K562 (cell line): Measurements from ENCODE around the gene NPM1. TPM values are rescaled to one million over a fixed set of nuclear protein-coding genes. Genes with fewer than 3 reads are reported as not detected.

Source experiments
- ATAC-seq: fragments of 200-7000 bp; cut with Tn5 transposase; 3 replicates; pipeline ENCODE4 v1.9.1; 2020; ENCODE audit warnings: moderate library complexity
- BruUV-seq: library from RNA; stranded (reverse); fragments of 400-500 nt; replicated peaks from 2 replicates; lab custom pipeline; 2021; lab: Mats Ljungman, UMichigan
- CTCF ChIA-PET: fragments of 300-600 bp; formaldehyde crosslinking; extraction: SDS; loops from one replicate; lab custom pipeline; 2021; ENCODE audit warnings: low intra/inter-chr PET ratio; lab: Yijun Ruan, JAX
- POLR2A ChIA-PET: fragments of 300-600, 350-650 bp; sonication (Branson Sonifier 250); formaldehyde crosslinking; extraction: SDS; loops from one replicate; lab custom pipeline; 2021; ENCODE audit warnings: antibody characterized with exemption, inconsistent platforms; lab: Yijun Ruan, JAX
- DNase-seq, 4 experiments: peaks; one replicate each; pipeline versions ENCODE4 v3.0.0 to v3.0.0-alpha.2; 2011 to 2018; ENCODE audit warnings: low spot score in 3 of 4, mixed read lengths in 3 of 4; ENCODE audit errors: extremely low read depth in 1 of 4
- FAIRE-seq: peaks from 2 replicates; lab custom pipeline; 2011; peaks lifted over from hg19 to GRCh38; lab: Jason Lieb, UNC
- H2AFZ ChIP-seq: 2 replicates; pipeline ENCODE4 v1.6.0; 2011; ENCODE audit warnings: low read depth, low read length, control low read depth, inconsistent platforms
- H3K27ac ChIP-seq: fragments of 200-600 bp; 3 replicates; pipeline ENCODE4 v1.8.0; 2011; ENCODE audit warnings: low read depth, mild to moderate bottlenecking, control low read depth, inconsistent platforms, low read length, moderate library complexity, mixed read lengths; ENCODE audit errors: extremely low read depth
- H3K27me3 ChIP-seq, 2 experiments: fragments of 300-600 bp in 1 of 2; 2 replicates in 1 of 2; 3 replicates in 1 of 2; pipeline versions ENCODE4 v1.6.0 to v1.8.0; 2011; ENCODE audit warnings: inconsistent platforms in 2 of 2, low read length in 2 of 2, mild to moderate bottlenecking in 1 of 2, mixed read lengths in 1 of 2, moderate library complexity in 1 of 2; ENCODE audit not compliant: control insufficient read depth in 2 of 2, insufficient read depth in 2 of 2
- H3K36me3 ChIP-seq: fragments of 300-600 bp; 3 replicates; pipeline ENCODE4 v1.8.0; 2011; ENCODE audit warnings: mild to moderate bottlenecking, low read length, inconsistent platforms; ENCODE audit not compliant: control insufficient read depth, insufficient read depth
- H3K4me1 ChIP-seq, 2 experiments: fragments of 200-600 bp in 1 of 2; replicated peaks in 1 of 2; 2 replicates in 1 of 2; 3 replicates in 1 of 2; pipeline versions ENCODE4 v1.5.1 to v1.8.0; 2011; ENCODE audit warnings: inconsistent platforms in 2 of 2, low read length in 2 of 2, mild to moderate bottlenecking in 1 of 2, mixed read lengths in 1 of 2, moderate library complexity in 1 of 2; ENCODE audit not compliant: control insufficient read depth in 2 of 2, insufficient read depth in 2 of 2
- H3K4me2 ChIP-seq: 2 replicates; pipeline ENCODE4 v1.6.1; 2011; ENCODE audit warnings: low read length, control low read depth, inconsistent platforms, mixed read lengths; ENCODE audit not compliant: insufficient read depth
- H3K4me3 ChIP-seq: fragments of 200-600 bp; sonication (generic), shearing (Covaris generic); 2 replicates; pipeline ENCODE4 v1.5.1; 2016; ENCODE audit warnings: control low read depth, inconsistent platforms
- H3K79me2 ChIP-seq: fragments of 200-600 bp; 3 replicates; pipeline ENCODE4 v1.8.0; 2011; ENCODE audit warnings: low read length, inconsistent platforms; ENCODE audit not compliant: control insufficient read depth, insufficient read depth
- H3K9ac ChIP-seq, 2 experiments: 2 replicates each; pipeline versions ENCODE4 v1.6.0 to v1.6.1; 2011; ENCODE audit warnings: low read depth in 2 of 2, low read length in 2 of 2, control low read depth in 1 of 2, inconsistent platforms in 1 of 2, mild to moderate bottlenecking in 1 of 2, mixed read lengths in 1 of 2; ENCODE audit not compliant: insufficient read depth in 1 of 2
- H3K9me1 ChIP-seq: one replicate; pipeline ENCODE4 v1.6.0; 2011; ENCODE audit warnings: inconsistent platforms, mild to moderate bottlenecking, low read length, moderate library complexity; ENCODE audit not compliant: control insufficient read depth, insufficient read depth
- H3K9me3 ChIP-seq: replicated peaks from 2 replicates; pipeline ENCODE4 v1.5.1; 2011; ENCODE audit warnings: low read depth, low read length, inconsistent platforms; ENCODE audit not compliant: control insufficient read depth, insufficient read depth
- H4K20me1 ChIP-seq: replicated peaks from 2 replicates; pipeline ENCODE4 v1.6.1; 2011; ENCODE audit warnings: low read length, inconsistent platforms, mixed read lengths; ENCODE audit not compliant: control insufficient read depth, insufficient read depth
- BACH1 ChIP-seq: fragments of 200-800 bp; sonication (Bioruptor generic); IDR thresholded peaks from 2 replicates; pipeline ENCODE4 v1.6.1; 2016; ENCODE audit warnings: missing genetic modification characterization, missing compliant biosample characterization
- CHD2 ChIP-seq: IDR thresholded peaks from 2 replicates; pipeline ENCODE4 v1.6.1; 2011; ENCODE audit warnings: low read depth, low read length
- RCOR1 ChIP-seq, 2 experiments: IDR thresholded peaks; 2 replicates each; pipeline ENCODE4 v1.6.1; 2012; ENCODE audit warnings: low read depth in 2 of 2, low read length in 2 of 2, borderline replicate concordance in 1 of 2, improper control_type of control experiment in 1 of 2
- SP2 ChIP-seq: IDR thresholded peaks from 2 replicates; pipeline ENCODE4 v1.6.1; 2011; ENCODE audit warnings: mild to moderate bottlenecking, low read depth, low read length, moderate library complexity; ENCODE audit not compliant: poor library complexity, severe bottlenecking; ENCODE audit errors: extremely low read depth
- ZNF707 ChIP-seq: fragments of 250-450 bp; sonication (Bioruptor Pico); conservative IDR thresholded peaks from 2 replicates; pipeline ENCODE4 v1.8.0; 2022; ENCODE audit warnings: inconsistent platforms, mild to moderate bottlenecking, moderate library complexity
- in situ Hi-C: fragments of 300-500 bp; cut with MboI; formaldehyde crosslinking; loops from 4 replicates; pipeline ENCODE4 v1.15.0; 2018; ENCODE audit warnings: inconsistent platforms, mixed read lengths
- intact Hi-C: fragments of 100-400 bp; cut with micrococcal nuclease; formaldehyde crosslinking; loops from 2 replicates; pipeline ENCODE4 v1.14.2; 2022
- polyA plus RNA-seq, 8 experiments: library from polyadenylated mRNA; depleted of rRNA in 4 of 8; stranded (reverse) in 5 of 8; unstranded in 3 of 8; fragments of >200 nt; fragmentation: Nextera tagmentation in 2 of 8; fragmentation: Illumina TruSeq in 1 of 8; extraction: Ambion mirVana in 2 of 8; extraction: Trizol in 1 of 8; gene quantifications; 2 replicates each; pipeline versions ENCODE4 v1.2.1 to v1.2.3, GENCODE V29; 2011 to 2014; ENCODE audit warnings: inconsistent platforms in 1 of 8, missing spikeins in 1 of 8
- total RNA-seq, 7 experiments: library from RNA; depleted of rRNA in 6 of 7; stranded (reverse); fragments of >200 nt in 6 of 7; fragmentation: Illumina TruSeq in 2 of 7; extraction: Trizol in 2 of 7; gene quantifications; 2 replicates each; pipeline versions ENCODE4 v1.2.1 to v1.2.3, GENCODE V29; 2011 to 2021; ENCODE audit warnings: low replicate concordance in 1 of 7
- TF ChIP-seq, protein P1 (sequence below): fragments of 250-450 bp; sonication (Bioruptor Pico); IDR thresholded peaks from 2 replicates; pipeline ENCODE4 v1.4.0; 2020; ENCODE audit warnings: mild to moderate bottlenecking, moderate library complexity
- TF ChIP-seq, protein P2 (sequence below): fragments of 250-450 bp; sonication (Bioruptor Pico); IDR thresholded peaks from 2 replicates; pipeline ENCODE4 v1.4.0; 2020; ENCODE audit warnings: mild to moderate bottlenecking
- TF ChIP-seq, protein P3 (sequence below): sonication (generic); formaldehyde crosslinking; IDR thresholded peaks from 2 replicates; pipeline ENCODE4 v1.8.0; 2022; ENCODE audit warnings: mild to moderate bottlenecking, missing genetic modification reagents

The NPM1 gene
- total and polyA plus RNA-seq, 9 of the 15 experiments (the other 6 are each of a cell fraction or from before 2014, with no cell fraction given), result 2,438 to 6,909 (median 5,639) TPM

DNA sequence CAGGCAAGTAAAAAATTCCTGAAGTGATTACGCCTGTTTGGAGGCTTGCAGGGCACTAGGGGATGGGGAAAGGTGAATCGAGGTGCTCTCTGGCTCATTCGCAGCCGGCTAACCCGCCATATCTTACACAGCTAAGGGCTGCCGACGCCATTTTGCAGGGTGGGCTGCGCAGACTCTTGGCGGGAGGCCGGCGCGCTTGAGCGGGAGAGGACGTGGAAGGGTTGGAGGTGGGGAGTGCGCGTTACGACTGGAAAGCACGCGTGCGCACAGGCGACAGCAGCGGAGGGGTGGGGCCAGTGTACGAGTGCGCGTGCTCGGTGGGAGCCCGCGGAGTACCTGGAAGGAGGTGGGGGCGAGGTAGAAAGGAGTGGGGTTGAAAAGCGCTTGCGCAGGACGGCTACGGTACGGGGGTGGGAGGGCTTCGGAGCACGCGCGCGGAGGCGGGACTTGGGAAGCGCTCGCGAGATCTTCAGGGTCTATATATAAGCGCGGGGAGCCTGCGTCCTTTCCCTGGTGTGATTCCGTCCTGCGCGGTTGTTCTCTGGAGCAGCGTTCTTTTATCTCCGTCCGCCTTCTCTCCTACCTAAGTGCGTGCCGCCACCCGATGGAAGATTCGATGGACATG, at the start of gene NPM1 (continued):
- TF ChIP-seq, protein P1, sequence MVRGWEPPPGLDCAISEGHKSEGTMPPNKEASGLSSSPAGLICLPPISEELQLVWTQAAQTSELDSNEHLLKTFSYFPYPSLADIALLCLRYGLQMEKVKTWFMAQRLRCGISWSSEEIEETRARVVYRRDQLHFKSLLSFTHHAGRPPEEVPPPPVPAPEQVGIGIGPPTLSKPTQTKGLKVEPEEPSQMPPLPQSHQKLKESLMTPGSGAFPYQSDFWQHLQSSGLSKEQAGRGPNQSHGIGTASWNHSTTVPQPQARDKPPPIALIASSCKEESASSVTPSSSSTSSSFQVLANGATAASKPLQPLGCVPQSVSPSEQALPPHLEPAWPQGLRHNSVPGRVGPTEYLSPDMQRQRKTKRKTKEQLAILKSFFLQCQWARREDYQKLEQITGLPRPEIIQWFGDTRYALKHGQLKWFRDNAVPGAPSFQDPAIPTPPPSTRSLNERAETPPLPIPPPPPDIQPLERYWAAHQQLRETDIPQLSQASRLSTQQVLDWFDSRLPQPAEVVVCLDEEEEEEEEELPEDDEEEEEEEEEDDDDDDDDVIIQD (CRISPR knock-in tag), result no peak
- TF ChIP-seq CHD2 (peak; percentile 95), SP2 (no peak)
- TF ChIP-seq, all 486 proteins: peak for 119

DNA sequence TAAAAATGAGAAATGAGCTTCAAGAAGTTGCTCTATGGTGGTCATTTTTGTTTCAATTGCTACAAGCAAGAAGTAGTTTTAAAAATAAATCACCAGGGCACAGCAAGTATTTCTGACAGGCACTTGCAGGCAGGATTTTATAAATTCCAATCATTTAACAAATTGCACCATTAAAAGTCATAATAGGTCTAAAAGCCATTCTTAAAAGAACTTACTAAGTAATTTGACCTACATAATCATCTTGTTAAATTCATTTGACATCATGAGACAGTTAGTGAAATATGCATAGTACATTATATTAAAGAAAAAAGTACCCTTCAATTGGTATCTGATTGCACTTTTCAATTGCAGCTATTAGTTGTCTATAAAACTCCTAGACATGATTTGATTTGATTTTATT, 47.6 kb upstream of the NPM1 start:
- in situ Hi-C loops, result no loop called here
- H3K4me3 ChIP-seq, result no peak overlapping the region
- H3K4me1 ChIP-seq, result no peaks in the 10 kb centered on the region; a peak in 1 of 5 replicates
- H2AFZ ChIP-seq, result no peak overlapping the region
- H3K9me1 ChIP-seq, result no peaks in the 10 kb centered on the region
- H3K79me2 ChIP-seq, result no peaks in the 10 kb centered on the region
- no peak overlapping the region for H3K9ac ChIP-seq
- peaks cover 7 to 27% of the 10 kb centered on the region in 2 experiments; a peak in 4 of 5 replicates for H3K27me3 ChIP-seq
- ATAC-seq (no peak), DNase-seq (no peak), FAIRE-seq (no peak)
- BruUV-seq, result no TSS peak
- no peak overlapping the region for H3K4me2 ChIP-seq
- H3K27ac ChIP-seq, result no peak overlapping the region
- H3K9me3 ChIP-seq, result no peaks in the 10 kb centered on the region
- intact Hi-C loops, result no loop called here
- TF ChIP-seq BACH1 (tag), result no peak
- TF ChIP-seq, protein P2, sequence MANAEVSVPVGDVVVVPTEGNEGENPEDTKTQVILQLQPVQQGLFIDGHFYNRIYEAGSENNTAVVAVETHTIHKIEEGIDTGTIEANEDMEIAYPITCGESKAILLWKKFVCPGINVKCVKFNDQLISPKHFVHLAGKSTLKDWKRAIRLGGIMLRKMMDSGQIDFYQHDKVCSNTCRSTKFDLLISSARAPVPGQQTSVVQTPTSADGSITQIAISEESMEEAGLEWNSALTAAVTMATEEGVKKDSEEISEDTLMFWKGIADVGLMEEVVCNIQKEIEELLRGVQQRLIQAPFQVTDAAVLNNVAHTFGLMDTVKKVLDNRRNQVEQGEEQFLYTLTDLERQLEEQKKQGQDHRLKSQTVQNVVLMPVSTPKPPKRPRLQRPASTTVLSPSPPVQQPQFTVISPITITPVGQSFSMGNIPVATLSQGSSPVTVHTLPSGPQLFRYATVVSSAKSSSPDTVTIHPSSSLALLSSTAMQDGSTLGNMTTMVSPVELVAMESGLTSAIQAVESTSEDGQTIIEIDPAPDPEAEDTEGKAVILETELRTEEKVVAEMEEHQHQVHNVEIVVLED (CRISPR knock-in tag), result no peak
- no peak for TF ChIP-seq ZNF707 (CRISPR knock-in tag)
- TF ChIP-seq RCOR1 (IDR thresholded peaks at IDR 0.05; ENCODE audit: borderline replicate concordance in 1 of 2, low read depth in 2 of 2, low read length in 2 of 2), result no peak
- TF ChIP-seq, protein P3, sequence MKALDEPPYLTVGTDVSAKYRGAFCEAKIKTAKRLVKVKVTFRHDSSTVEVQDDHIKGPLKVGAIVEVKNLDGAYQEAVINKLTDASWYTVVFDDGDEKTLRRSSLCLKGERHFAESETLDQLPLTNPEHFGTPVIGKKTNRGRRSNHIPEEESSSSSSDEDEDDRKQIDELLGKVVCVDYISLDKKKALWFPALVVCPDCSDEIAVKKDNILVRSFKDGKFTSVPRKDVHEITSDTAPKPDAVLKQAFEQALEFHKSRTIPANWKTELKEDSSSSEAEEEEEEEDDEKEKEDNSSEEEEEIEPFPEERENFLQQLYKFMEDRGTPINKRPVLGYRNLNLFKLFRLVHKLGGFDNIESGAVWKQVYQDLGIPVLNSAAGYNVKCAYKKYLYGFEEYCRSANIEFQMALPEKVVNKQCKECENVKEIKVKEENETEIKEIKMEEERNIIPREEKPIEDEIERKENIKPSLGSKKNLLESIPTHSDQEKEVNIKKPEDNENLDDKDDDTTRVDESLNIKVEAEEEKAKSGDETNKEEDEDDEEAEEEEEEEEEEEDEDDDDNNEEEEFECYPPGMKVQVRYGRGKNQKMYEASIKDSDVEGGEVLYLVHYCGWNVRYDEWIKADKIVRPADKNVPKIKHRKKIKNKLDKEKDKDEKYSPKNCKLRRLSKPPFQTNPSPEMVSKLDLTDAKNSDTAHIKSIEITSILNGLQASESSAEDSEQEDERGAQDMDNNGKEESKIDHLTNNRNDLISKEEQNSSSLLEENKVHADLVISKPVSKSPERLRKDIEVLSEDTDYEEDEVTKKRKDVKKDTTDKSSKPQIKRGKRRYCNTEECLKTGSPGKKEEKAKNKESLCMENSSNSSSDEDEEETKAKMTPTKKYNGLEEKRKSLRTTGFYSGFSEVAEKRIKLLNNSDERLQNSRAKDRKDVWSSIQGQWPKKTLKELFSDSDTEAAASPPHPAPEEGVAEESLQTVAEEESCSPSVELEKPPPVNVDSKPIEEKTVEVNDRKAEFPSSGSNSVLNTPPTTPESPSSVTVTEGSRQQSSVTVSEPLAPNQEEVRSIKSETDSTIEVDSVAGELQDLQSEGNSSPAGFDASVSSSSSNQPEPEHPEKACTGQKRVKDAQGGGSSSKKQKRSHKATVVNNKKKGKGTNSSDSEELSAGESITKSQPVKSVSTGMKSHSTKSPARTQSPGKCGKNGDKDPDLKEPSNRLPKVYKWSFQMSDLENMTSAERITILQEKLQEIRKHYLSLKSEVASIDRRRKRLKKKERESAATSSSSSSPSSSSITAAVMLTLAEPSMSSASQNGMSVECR, result no peak
- ChIA-PET CTCF (interaction anchor here (0.6 kb wide), 1 partner anchor 230 kb away, joined by 4 read pairs; no protein-coding TSS in a partner anchor), POLR2A (interaction anchor here (1.2 kb wide), 1 partner anchor 48 kb away, joined by 3 read pairs; the partner anchor contains the start of gene NPM1)
- no peaks in the 10 kb centered on the region for H3K36me3 ChIP-seq
- no peaks in the 10 kb centered on the region for H4K20me1 ChIP-seq
